GM21381 (cell line): Measurements from ENCODE around the gene MYBL2.

Experiments used
- ATAC-seq: cut with Tn5 transposase; IDR thresholded peaks from one replicate; pipeline ENCODE4 v1.9.1; 2021; ENCODE audit warnings: mild to moderate bottlenecking, moderate library complexity; ENCODE audit not compliant: unreplicated experiment

MYBL2 gene

GRCh38 chr20:43721429-43722152 is 54.7 kb downstream of the MYBL2 start:
- no peak for ATAC-seq

DNA sequence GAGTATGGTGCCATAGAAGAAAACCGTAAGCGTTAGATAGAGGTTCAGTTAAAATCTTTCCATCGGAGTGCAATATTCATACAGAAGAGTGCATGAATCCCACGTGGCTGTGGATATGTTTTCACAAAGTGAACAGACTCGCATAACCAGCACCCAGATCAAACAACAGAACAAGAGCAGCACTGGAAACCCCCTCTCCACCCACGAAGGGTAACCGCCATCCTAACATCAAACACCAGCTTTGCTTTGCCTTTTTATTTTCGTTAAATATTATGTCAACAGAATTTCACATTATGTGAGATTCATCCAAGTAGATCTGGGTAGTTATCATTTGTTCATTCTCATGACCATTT is 55.2 kb downstream of the MYBL2 start:
- no peak for ATAC-seq

DNA sequence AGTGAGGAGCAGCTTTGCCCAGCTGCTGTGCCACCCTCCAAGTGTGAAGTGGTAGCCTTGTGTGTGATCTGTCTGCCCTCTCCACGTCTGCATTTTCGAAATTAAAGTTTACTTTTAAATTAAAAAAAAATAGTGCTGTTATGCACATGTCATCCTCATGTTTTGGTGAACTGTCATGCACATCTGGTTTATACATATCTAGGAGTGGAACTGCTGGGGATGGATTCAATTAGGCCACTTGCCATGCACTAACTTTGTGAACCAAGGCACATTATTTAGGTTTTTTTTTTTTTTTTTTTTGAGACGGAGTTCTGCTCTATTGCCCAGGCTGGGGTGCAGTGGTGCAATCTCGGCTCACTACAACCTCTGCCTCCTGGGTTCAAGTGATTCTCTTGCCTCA is 56.3 kb downstream of the MYBL2 start:
- no peak for ATAC-seq

GRCh38 chr20:43723735-43724134 is 56.8 kb downstream of the MYBL2 start:
- no peak for ATAC-seq

DNA sequence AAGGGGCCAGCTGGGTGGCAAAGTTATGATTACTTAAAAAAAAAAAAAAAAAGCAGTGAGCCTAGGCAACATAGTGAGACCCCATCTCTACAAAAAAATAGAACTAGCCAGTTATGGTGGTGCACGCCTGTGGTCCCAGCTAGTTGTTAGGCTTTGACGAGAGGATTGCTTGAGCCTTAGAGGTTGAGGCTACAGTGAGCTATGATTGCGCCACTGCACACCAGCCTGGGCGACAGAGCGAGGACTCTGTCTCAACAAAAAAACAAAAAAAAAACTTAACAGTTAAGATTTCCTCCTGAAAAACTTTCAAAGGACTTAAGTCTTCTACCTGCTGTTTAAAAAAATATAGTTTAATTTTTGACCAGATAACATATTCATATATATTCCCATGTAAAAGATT is 57.5 kb downstream of the MYBL2 start:
- no peak for ATAC-seq

DNA sequence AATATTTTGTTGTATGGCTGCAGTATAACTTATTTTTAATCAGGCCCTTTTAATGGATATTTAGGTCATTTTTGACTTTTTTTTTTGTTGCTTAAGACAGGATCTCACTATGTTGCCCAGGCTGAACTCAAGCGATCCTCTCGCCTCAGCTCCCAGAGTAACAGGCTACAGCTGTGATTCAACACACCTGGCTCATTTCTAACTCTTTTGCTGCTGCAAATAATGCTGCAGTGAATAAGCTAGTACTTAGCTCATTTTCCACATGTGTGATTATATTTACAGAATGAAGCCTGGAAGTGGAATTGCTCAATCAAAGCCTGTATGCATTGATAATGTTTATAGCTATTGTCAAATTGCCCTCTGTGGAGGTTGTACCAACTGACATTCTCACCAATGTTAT is 58.8 kb downstream of the MYBL2 start:
- no peak for ATAC-seq

DNA sequence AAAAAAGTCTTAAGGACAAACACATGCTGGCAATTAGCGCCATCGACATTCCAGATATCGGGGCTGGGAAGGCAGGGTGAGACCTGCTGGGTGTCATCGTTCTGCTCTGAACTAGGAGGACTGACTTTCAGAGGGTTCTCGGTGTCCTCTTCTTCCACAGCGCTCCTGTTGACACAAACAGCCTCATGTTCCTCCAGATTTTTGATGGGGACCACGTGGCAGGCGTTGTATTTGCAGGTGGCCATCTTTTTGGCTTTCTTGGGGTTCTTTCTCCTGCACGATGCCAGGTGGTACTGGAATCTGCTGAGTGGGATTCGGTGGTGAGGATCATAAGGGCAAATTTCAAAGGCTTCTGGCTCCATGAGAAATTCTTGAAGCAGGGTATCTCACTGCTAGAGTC is 59.4 kb downstream of the MYBL2 start:
- no peak for ATAC-seq

- ATAC-seq = no peak
Observed at GRCh38 chr20:43726811-43727338, 60.0 kb downstream of the MYBL2 start, which contains the start of gene GTSF1L. TSS of gene GTSF1L (minus strand) at chr20:43727002. CDS start at chr20:43726694, 308 bp downstream.

DNA sequence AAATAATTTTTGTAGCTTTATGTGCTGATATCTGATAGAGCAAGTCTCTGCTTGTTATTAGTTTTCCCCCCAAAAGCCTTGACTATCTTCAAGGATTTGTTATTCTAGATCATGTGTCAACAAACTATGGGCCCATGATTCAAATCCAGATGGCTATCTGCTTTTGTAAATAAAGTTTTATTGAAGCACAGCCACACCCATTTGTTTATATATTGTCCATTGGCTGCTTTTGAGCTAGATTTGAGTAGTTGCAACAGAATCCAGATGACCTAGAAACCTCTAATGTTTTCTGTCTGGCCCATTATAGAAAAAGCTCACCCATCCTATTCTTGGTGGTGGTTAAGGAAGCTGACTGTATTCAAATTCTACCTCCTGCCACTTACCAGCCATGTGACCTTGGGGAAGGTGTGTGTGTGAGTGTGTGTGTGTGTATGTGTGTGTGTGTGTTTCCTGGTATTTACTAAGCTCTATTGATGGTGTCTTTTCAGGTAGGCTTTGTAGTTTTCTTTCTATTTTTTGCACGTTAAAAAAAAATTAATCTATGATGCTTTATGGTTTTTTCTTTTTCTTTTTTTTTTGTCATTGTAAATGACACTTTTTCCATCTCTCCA is 61.2 kb downstream of the MYBL2 start:
- peak; percentile 55 for ATAC-seq

DNA sequence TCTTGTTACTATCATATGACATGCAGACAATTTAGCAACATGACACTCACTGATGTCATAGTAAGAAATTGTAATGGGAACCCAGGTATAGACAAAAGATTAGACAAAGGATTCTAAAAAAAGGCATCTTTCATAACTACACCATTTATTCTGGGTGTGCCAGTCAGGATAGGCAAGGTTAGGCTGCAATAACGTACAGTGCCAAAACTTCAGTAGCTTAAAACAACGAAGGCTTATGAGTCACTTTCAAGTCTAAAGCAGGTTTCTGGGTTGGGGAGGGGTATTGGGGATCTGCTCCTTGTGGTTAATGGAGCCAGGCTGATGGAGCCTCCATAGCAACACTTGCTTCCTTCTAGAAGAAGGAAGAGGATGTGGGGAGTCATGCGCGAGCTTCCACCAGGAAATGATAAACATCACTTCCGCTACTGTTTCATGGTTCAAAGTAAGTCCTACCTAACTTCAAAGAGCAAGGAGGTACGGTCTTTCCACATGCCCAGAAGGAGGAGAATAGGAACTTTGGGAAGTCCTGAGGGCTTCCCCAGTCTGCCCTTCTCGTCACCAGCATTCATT is 61.9 kb downstream of the MYBL2 start:
- ATAC-seq = no peak

- no peak for ATAC-seq
Observed at GRCh38 chr20:43731469-43731868, 64.6 kb downstream of the MYBL2 start.

GRCh38 chr20:43731927-43732326 is 65.0 kb downstream of the MYBL2 start:
- ATAC-seq = no peak

- peak; percentile 75 for ATAC-seq
Observed at GRCh38 chr20:43736588-43737158, 69.8 kb downstream of the MYBL2 start.

DNA sequence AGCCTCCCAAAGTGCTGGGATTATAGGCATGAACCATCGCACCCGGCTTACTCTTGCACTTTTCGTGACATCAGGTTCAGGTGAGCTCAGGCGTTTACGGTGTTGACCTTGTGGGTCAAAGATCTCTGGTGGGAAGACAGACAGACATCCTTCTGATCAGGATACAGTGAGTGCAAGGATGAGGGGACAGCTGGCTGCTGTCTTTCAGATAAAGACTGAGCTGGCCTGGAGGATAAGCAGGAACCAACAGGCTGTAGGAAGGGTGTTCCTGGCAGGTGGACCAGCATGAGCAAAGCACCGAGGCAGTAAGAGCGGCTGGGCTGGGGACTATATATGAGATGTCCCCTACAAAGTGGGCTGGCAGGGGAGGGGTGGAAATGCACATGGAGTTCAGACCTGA is 71.0 kb downstream of the MYBL2 start:
- ATAC-seq = no peak

DNA sequence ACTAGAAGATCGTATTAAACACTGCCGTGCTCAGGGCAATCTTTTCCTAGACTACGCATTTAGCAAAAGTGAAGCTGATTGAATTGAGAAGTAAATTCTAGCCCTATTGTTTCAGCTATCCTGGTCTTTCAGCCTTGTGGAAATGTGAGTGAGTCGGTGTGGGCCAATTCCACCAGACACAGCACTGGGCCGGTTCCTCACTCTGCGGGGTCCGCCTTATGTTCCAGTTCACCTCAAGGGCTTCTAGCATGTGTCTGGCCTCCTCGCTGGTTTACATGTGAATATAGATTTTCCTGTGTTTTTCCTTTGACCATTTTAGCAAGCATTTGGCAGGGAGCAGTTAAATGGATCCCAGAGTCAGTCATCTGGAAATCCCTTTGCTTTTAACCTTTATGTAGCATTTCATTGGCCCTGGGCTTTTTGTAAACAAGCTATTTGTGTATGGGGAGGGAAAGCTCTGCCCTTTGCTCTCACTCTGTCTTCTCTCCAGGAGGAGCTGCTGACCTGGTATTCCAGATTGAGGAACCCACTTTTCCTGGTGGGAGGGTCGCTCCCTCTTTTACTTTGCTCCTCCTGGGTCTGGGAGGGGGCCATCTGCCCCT is 72.3 kb downstream of the MYBL2 start:
- ATAC-seq = no peak

DNA sequence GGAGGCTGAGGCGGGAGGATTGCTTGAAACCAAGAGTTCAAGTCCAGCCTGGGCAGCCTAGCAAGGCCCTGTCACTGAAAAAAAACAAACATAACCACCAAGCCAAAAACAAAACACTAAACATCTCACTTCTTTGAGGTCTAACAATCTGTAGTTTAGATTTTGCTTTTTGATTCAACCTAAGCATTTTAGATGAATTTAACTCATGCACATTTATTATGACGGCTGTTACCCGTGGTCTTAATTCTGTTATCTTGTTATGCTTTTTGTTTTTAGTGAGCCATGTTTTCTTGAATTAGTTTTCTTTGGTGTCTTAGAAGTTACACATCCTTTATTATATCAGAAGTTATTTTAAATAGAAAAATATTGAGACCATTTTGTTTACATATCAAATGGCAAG is 73.7 kb downstream of the MYBL2 start:
- no peak for ATAC-seq

DNA sequence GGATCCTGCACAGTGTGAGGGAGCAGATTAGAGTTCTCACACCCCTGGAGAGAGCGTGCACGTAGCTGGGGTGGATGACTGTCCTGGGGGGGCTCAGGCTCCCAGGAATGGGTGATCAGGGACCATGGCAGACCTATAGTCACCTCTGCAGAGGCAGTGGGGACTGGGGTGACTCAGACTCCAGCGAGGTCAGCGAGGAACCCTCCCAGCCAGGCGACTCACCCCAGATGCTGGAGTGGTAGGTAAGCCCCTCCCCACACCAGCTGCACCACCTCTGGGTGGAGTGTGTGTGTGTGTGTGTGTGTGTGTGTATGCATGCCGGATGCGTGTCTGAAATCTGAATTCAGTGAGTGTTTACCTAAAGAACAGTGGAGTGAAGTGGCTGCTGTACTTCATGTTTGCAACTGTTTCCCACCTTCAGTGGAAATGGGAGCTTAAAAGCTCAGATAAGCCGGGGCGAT is 77.3 kb downstream of the MYBL2 start:
- ATAC-seq = no peak

DNA sequence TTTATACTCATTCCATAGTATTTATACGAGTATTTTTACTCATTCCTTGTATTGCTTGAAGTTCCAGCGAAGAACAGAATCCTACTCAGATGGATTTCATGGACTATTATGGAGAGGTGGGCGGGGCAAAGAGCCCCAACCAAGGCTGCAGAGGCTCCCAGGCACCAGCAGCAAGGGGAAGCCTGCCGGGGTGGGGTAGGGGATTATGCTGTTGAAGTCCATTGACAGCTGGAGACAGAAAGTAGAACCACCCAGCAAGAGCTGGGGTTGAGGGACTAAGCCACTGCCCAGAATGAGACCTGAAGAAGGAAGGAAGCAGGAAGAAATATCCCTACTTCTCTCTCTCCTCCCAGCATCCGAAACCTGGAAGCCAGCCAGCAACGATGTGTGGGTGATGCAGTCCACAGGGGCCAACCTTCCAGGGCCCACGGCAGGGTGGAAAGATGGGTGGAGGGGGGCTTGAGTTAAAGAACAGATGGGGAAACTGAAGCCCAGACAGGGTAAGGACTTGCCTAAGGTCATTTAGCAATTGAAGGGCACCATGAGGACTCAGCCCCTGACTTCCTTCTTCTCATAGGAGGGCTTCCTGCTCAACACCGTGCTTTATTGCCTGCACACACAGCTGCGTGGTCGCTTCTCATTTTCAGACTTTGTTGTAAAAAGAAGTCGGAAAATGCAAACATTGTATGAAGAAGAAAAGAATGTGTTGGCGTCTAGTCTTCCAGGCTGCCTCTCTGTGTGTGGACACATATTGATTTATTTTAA is 78.2 kb downstream of the MYBL2 start:
- no peak for ATAC-seq

DNA sequence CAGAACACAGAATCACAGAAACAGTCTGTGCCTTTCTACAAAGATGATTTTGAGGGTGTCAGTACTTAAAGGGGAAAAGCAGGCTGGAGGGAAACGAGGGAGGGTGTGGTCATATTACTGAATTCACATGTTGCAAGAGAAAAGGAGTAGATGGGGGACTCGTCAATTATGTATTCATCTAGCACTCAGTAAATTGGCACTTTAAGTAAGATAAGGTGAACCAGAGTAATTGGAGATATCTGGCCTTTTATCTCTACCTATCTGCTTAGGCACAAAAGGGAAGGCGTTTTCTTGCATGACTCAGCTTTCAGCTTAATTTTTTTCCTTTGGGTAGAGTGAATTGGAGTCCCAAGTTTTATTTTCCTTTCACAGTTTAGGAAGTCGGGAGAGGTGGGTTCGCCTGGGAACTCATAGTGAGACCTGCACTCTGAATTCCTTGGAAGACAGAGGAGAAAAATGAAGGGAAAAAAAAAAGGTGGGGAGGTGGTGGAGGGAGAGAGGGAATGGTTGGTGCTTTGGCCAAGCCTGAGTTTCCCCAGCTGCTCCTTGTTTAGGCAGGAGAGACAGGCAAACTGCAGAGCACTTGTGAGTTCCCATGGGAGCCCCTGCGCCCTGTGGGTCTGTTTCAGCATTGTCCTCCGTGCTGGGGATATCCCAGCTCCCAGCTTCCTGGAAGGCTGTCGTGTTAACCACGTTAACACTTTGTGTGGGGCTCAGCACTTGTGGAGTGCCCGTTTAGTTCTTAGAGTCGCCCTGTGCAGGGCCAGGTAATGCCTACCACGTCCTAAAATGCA is 79.6 kb downstream of the MYBL2 start:
- ATAC-seq = no peak

DNA sequence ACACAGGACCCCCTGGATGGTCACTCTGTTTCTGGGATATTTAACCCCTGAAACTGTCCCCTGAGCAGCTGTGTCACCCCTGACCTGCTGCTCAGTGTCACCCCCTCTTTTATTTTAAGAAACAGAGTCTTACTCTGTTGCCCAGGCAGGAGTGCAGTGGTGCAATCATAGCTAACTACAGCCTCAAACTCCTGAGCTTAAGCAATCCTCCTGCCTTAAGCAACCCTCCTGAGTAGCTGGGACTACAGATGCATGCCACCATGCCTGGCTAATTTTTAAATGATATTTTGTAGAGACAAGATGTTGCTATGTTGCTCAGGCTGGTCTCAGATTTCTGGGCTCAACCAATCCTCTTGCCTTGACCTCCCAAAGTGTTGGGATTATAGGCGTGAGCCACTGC is 81.4 kb downstream of the MYBL2 start:
- ATAC-seq = no peak
